Neuron (in vitro differentiated cells): Measurements from ENCODE around the gene AGPAT3.

Experiments
- H2AFZ ChIP-seq: one replicate; pipeline ENCODE4 v1.6.1; 2013; ENCODE audit warnings: low read depth, mild to moderate bottlenecking, inconsistent platforms, low read length, moderate library complexity
- H3K27me3 ChIP-seq: one replicate; pipeline ENCODE4 v1.6.1; 2013; ENCODE audit warnings: low read length; ENCODE audit not compliant: insufficient read depth
- H3K36me3 ChIP-seq: one replicate; pipeline ENCODE4 v1.6.1; 2013; ENCODE audit warnings: low read length; ENCODE audit not compliant: insufficient read depth
- H3K4me1 ChIP-seq: one replicate; pipeline ENCODE4 v1.6.1; 2013; ENCODE audit warnings: low read length; ENCODE audit not compliant: insufficient read depth
- H3K4me3 ChIP-seq: 2 replicates; pipeline ENCODE4 v1.5.1; 2013; ENCODE audit warnings: mild to moderate bottlenecking, low read length, moderate library complexity
- H3K9me3 ChIP-seq: one replicate; pipeline ENCODE4 v1.6.1; 2013; ENCODE audit warnings: low read length

The AGPAT3 gene

GRCh38 chr21:43969115-43969444, 104.1 kb downstream of the AGPAT3 start:
- H3K4me1 ChIP-seq, result no peaks in the 10 kb centered on the region
- no peaks in the 10 kb centered on the region for H3K9me3 ChIP-seq
- no peak overlapping the region for H3K4me3 ChIP-seq
- H3K36me3 ChIP-seq, result peaks cover 20% of the 10 kb centered on the region
- H3K27me3 ChIP-seq, result no peaks in the 10 kb centered on the region
- no peak overlapping the region for H2AFZ ChIP-seq

- Histone ChIP-seq H3K9me3 (no peaks in the 10 kb centered on the region), H3K4me3 (no peak overlapping the region), H3K4me1 (no peaks in the 10 kb centered on the region), H2AFZ (no peak overlapping the region), H3K36me3 (peaks cover 20% of the 10 kb centered on the region), H3K27me3 (no peaks in the 10 kb centered on the region)
These were observed 105.5 kb downstream of the AGPAT3 start for GRCh38 chr21:43970551-43970950.

- H3K9me3 ChIP-seq, result no peaks in the 10 kb centered on the region
- no peak overlapping the region for H3K4me3 ChIP-seq
- no peaks in the 10 kb centered on the region for H3K27me3 ChIP-seq
- no peak overlapping the region for H2AFZ ChIP-seq
- H3K4me1 ChIP-seq, result no peaks in the 10 kb centered on the region
- H3K36me3 ChIP-seq, result peaks cover 20% of the 10 kb centered on the region
These were observed 106.4 kb downstream of the AGPAT3 start for GRCh38 chr21:43971201-43971991.

GRCh38 chr21:43971992-43972255, 106.9 kb downstream of the AGPAT3 start:
- no peaks in the 10 kb centered on the region for H3K4me1 ChIP-seq
- no peak overlapping the region for H2AFZ ChIP-seq
- H3K36me3 ChIP-seq, result peaks cover 20% of the 10 kb centered on the region
- no peaks in the 10 kb centered on the region for H3K27me3 ChIP-seq
- no peaks in the 10 kb centered on the region for H3K9me3 ChIP-seq
- no peak overlapping the region for H3K4me3 ChIP-seq

GRCh38 chr21:43972850-43973633, 108.0 kb downstream of the AGPAT3 start:
- H3K9me3 ChIP-seq, result no peaks in the 10 kb centered on the region
- no peaks in the 10 kb centered on the region for H3K27me3 ChIP-seq
- H2AFZ ChIP-seq, result no peak overlapping the region
- no peak overlapping the region for H3K4me3 ChIP-seq
- peaks cover 23% of the 10 kb centered on the region for H3K36me3 ChIP-seq
- H3K4me1 ChIP-seq, result no peaks in the 10 kb centered on the region

- no peak overlapping the region for H3K4me3 ChIP-seq
These were observed 108.6 kb downstream of the AGPAT3 start for GRCh38 chr21:43973634-43973955.

GRCh38 chr21:43974791-43975468, 109.9 kb downstream of the AGPAT3 start:
- no peaks in the 10 kb centered on the region for H3K9me3 ChIP-seq
- no peaks in the 10 kb centered on the region for H3K4me1 ChIP-seq
- no peaks in the 10 kb centered on the region for H3K27me3 ChIP-seq
- peaks cover 14% of the 10 kb centered on the region for H3K36me3 ChIP-seq
- no peak overlapping the region for H2AFZ ChIP-seq
- no peak overlapping the region for H3K4me3 ChIP-seq

More at GRCh38 chr21:43973634-43973955, 108.6 kb downstream of the AGPAT3 start:
- no peak overlapping the region for H2AFZ ChIP-seq
- H3K9me3 ChIP-seq, result no peaks in the 10 kb centered on the region
- H3K36me3 ChIP-seq, result peaks cover 21% of the 10 kb centered on the region
- no peaks in the 10 kb centered on the region for H3K27me3 ChIP-seq
- no peaks in the 10 kb centered on the region for H3K4me1 ChIP-seq

GRCh38 chr21:43975469-43976098, 110.6 kb downstream of the AGPAT3 start:
- peaks cover 11% of the 10 kb centered on the region for H3K36me3 ChIP-seq
- no peaks in the 10 kb centered on the region for H3K27me3 ChIP-seq
- H3K9me3 ChIP-seq, result no peaks in the 10 kb centered on the region
- no peak overlapping the region for H3K4me3 ChIP-seq
- no peak overlapping the region for H2AFZ ChIP-seq
- no peaks in the 10 kb centered on the region for H3K4me1 ChIP-seq

- Histone ChIP-seq H3K9me3 (no peaks in the 10 kb centered on the region), H3K36me3 (peaks cover 11% of the 10 kb centered on the region), H3K4me3 (no peak overlapping the region), H3K27me3 (no peaks in the 10 kb centered on the region), H2AFZ (no peak overlapping the region), H3K4me1 (no peaks in the 10 kb centered on the region)
These were observed 111.6 kb downstream of the AGPAT3 start for GRCh38 chr21:43976661-43977060.

GRCh38 chr21:43978060-43978459, 113.0 kb downstream of the AGPAT3 start:
- H3K4me1 ChIP-seq, result no peaks in the 10 kb centered on the region
- H3K36me3 ChIP-seq, result peaks cover 20% of the 10 kb centered on the region
- H3K4me3 ChIP-seq, result no peak overlapping the region
- H2AFZ ChIP-seq, result no peak overlapping the region
- H3K27me3 ChIP-seq, result no peaks in the 10 kb centered on the region
- H3K9me3 ChIP-seq, result no peaks in the 10 kb centered on the region

- H3K4me3 ChIP-seq, result no peak overlapping the region
- H2AFZ ChIP-seq, result no peak overlapping the region
- H3K36me3 ChIP-seq, result peaks cover 20% of the 10 kb centered on the region
- no peaks in the 10 kb centered on the region for H3K4me1 ChIP-seq
- no peaks in the 10 kb centered on the region for H3K9me3 ChIP-seq
- no peaks in the 10 kb centered on the region for H3K27me3 ChIP-seq
These were observed 114.6 kb downstream of the AGPAT3 start for GRCh38 chr21:43979654-43980053.

GRCh38 chr21:43981151-43981870, 116.3 kb downstream of the AGPAT3 start:
- no peak overlapping the region for H3K4me3 ChIP-seq
- H3K4me1 ChIP-seq, result peaks cover 11% of the 10 kb centered on the region
- no peak overlapping the region for H2AFZ ChIP-seq
- H3K9me3 ChIP-seq, result no peaks in the 10 kb centered on the region
- H3K36me3 ChIP-seq, result peaks cover 20% of the 10 kb centered on the region
- no peaks in the 10 kb centered on the region for H3K27me3 ChIP-seq

- H2AFZ ChIP-seq, result no peak overlapping the region
- no peaks in the 10 kb centered on the region for H3K9me3 ChIP-seq
- H3K36me3 ChIP-seq, result peaks cover 20% of the 10 kb centered on the region
- peaks cover 16% of the 10 kb centered on the region for H3K4me1 ChIP-seq
- H3K4me3 ChIP-seq, result no peak overlapping the region
- no peaks in the 10 kb centered on the region for H3K27me3 ChIP-seq
These were observed 116.8 kb downstream of the AGPAT3 start for GRCh38 chr21:43981871-43982210.
